ENCODE results near the gene OPTC.
A peak's percentile ranks its signal among the peaks of the same experiment; 100 is the strongest.

The OPTC gene

GRCh38 chr1:203531063-203531462 is 37.1 kb downstream of the OPTC start:
- DNase-seq, result no peak

GRCh38 chr1:203534012-203534411 is 40.1 kb downstream of the OPTC start:
- DNase-seq, result no peak

DNA sequence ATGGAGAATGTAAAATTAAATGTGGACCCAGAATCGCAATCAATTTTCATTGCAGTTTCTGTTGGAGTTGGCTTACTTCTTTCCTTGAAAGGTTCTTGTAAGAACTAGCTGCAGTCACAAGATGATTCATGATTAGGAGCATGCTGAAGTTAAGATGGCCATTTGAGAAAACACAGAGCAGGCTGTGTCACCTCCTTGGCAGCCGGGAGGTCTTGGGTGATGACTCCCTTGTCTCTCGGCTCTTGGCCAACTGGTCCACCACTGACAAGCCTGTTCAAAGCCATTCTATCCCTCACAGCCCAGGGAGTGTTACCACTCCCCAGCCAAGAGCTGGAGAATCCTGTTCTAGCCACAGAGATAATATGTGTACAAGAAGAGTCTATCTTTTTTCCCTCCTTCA is 40.6 kb downstream of the OPTC start:
- peak in 1 of 58 donors; percentile 38 for DNase-seq

DNA sequence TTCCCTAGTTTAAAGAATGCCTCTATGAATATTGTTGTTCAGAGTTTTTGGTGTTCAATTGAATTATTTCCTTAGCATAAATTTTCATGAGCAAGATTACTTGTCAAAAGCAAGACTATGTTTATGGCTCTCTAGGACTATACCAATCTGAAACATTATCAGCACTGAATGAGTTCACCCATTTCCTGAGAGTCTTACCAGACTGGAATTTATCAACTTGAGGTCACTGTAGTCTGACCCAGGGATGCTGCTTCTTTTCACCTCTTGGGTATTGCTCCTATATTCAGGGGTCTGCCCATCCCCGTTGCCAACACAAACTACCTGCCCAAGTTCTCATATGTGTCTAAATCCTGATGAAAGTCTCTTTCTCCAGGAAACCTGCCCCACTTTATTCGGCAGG is 42.6 kb downstream of the OPTC start:
- no peak for DNase-seq

- no peak for DNase-seq
Observed at GRCh38 chr1:203536980-203537455, 43.1 kb downstream of the OPTC start.

DNA sequence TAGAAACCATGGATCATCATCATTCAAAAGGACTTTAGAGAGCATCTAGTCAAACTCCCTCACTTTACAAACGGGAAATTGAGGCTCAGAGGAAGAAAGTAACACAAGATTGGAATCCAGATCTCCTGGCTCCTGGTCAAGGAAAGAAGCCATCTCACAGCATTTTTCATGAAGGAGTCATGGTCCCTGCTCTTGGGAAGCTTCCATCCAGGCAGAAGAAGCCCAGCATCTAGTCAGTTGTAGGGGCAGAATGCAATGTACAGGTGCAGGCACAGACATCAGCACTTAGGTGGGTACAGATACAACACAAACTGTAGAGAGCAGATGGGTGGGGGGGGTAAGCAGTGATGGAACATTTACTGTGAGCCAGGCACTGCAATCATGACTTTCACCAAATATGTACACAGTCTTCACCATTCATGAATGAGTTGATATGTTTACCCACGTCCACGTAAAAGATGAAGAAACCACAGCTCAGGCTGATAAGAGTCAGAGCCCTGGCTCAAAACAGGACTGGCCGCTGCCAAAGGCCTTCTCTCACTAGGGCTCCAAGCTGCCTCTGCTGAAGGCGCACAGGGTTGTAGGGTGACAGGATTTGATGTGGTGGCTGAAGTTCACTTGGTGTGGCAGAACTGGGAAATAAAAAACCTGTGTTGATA is 44.0 kb downstream of the OPTC start:
- DNase-seq, result no peak

DNA sequence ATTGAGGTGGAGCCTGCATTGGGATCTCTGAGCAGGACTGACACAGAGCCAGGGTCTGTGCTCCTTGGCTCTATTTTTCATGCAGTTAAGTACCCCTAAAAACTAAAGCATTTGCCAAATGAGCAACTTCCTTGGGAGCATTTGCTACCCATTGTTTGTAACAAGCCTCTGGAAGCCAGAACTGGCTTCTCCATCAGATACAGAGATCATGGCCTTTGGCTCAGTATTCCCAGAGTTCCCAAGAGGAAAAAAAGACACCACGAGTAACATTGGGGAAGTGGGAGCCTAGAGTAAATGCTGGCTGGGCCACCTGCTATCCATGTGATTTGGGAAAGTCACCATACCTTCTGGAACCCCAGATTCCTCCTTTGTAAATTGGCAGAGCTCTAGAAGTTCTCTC is 44.8 kb downstream of the OPTC start:
- no peak for DNase-seq

- no peak for DNase-seq
Observed at GRCh38 chr1:203539831-203540546, 46.0 kb downstream of the OPTC start.

- no peak for DNase-seq
Observed at GRCh38 chr1:203544485-203544884, 50.5 kb downstream of the OPTC start.

DNA sequence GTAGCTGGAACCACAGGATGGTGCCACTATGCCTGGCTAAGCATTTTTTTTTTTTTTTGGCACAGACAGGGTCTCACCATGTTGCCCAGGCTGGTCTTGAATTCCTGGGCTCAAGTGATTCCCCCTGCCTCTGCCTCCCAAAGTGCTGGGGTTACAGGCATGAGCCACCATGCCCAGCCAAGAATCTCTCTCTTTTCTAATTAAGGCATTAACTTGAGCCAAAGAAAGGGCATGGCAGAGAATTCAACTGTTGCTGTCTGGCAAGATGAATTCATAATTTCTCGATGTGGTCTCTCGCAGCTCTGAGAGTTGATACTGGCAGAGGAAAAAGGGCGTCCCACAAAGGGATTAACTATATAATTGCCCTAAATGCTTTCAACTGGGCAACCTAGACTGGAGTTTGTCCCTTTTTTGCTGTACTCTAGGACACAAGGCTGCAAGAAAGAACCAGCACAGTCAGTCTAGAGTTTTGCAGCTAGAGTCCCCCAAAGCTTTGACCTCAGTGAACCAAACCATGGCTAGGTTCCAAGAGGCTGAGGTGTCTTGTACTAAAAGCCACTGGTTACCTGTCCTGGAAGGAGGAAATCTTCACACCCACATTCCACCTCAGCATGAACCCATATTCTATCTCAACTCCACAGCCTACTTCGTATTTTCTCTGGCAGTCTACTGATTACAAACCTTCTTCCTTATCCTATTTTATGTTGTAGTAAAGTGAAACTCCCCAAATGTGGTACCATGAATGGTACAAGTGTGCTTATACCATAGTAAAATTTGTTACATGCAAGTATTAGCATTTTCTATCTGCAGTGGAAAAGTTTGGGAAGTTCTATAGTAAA is 51.2 kb downstream of the OPTC start:
- DNase-seq, result peak in 14 of 58 donors; percentile 12 to 56 (median 26)

DNA sequence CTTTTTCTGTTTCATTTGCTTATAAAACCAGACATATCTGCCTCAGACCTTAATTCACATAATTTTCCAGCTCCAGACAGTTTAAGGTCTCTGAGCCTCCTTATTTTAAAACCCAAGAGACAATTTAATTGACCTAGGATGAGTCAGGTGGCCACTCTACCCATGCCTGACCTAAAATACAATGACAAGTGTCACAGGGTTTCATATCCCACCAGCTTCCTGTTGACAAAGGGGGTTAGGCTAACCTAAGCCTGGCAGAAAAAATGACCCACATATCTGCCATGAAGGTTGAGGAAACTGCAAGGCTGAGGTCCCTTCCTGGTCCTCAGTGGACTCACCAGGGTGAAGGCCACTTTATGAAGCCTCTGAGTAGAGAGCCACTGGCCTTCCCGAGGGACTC is 52.3 kb downstream of the OPTC start:
- DNase-seq, result no peak

- DNase-seq, result no peak
Observed at GRCh38 chr1:203547147-203547546, 53.2 kb downstream of the OPTC start.

DNA sequence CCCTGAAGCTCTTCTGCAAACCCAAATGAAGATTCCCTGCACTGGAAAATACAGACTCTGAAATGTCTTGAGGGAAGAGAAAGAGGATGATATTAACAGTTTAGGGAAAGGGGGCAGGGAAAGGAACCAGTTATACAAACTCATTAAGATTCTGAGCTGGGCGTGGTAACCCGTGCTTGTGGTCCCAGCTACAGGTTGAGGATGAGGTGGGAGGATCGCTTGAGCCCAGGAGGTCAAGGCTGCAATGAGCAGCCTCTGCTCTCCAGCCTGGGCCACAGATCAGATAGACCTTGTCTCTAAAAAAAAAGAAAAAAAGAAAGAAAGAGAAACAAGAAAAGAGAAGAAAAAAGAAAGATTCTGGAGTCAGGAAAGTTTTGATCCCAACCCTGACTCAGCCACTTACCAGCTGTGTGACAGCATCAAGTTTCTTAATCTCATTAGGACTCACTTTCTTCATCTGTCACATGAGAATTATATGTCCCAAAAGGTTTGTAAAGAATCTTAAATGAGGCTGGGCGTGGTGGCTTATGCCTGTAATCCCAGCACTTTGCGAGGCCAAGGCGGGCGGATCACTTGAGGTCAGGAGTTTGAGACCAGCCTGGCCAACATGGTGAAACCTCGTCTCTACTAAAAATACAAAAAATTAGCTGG is 53.9 kb downstream of the OPTC start:
- DNase-seq, result no peak

DNA sequence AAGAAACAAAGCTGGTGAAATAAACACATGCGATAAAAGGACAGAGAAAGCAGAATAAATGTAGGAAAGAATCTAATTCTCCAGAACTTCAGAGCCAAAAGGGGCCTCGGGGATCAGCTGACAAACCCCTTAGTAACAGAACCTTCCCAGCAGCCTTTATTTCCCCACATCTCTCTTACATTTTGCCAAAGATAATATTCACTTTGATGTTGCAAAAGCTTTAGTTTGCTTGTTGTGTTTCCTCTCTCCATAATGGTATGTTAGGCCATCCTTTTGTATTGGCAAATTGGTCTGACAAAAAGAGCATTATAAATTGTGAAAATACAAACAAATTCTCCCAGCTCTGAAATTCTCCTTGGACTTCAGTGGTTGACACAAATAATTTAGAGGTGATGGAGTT is 54.9 kb downstream of the OPTC start:
- no peak for DNase-seq

GRCh38 chr1:203549309-203549708 is 55.4 kb downstream of the OPTC start:
- DNase-seq, result no peak

DNA sequence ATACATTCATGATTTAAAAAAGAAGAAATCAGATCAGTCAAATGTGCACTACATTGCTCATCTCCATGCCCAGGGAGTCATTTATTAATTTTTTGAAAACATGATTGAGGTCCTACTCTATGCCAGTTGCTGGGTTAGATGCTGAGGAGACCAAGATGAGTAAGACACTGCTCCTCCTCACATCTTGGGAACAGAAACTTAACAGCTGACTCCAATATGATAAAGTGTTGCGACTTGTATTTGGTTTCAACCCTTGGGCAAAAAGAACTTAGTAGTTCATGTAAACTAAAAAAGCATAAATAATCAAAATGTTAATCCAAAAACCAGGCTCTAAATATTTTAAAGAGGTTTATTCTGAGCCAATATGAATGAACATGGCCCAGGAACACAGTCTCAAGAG is 56.9 kb downstream of the OPTC start:
- no peak for DNase-seq

- no peak for DNase-seq
Observed at GRCh38 chr1:203551550-203551949, 57.6 kb downstream of the OPTC start.

- DNase-seq, result no peak
Observed at GRCh38 chr1:203553496-203553895, 59.5 kb downstream of the OPTC start.

GRCh38 chr1:203554071-203554470 is 60.1 kb downstream of the OPTC start:
- no peak for DNase-seq

DNA sequence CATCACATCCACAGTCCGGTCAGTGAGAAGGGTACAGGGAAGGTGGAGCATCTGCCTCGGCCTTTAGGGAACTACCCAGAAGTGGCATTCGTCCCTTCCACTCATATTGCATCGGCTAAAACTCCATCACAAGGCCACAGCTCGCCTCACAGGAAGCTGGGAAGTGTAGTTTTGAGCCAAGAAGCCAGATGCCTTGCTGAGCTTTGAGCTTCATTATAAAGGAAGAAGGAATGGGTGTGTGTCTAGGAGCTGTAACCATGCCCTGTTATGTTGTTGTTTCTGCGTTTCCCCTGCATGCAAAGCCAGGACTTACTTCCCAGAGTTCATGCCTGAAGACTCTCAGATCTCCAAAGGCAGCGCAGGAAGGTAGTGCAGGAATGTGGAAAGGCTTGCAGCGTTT is 61.1 kb downstream of the OPTC start:
- no peak for DNase-seq

DNA sequence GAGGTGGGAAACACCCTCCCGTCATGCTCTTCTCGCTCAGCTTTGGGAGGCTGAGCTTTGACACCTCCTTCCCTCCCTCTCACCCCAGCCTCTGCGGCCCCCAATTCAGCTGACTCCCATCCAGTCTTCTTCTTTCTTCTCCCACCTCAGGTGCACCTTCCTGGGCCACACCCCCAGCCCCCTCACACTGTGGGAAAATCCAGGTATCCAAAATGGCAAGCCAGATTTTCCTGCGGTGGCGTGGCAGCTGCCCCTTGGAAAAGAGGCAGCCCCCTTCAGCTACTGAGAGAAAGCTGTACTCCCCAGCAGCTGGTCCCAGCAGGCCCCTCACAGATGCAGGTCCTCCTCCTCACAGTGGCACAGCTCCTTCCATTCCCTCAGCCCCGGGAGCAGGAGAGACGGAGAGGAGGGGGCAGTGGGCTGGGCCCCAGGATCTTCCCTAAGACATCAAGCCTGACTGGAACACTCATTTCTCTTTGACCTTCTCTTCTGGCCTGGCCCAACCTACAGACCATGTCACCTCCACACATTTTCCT is 61.6 kb downstream of the OPTC start:
- no peak for DNase-seq
